Hepatocyte (in vitro differentiated cells): ENCODE results near the gene MPHOSPH10. TPM values are rescaled to one million over a fixed set of nuclear protein-coding genes. Genes with fewer than 3 reads are reported as not detected.
"Not testable (repeated sequence)": the region's sequence is repeated elsewhere in the genome, so short reads cannot be mapped to it uniquely, and the experiment has no call there.

Experiments
- DNase-seq: peaks from one replicate; pipeline ENCODE4 v3.0.0-alpha.2; 2016; ENCODE audit warnings: low spot score
- H2AFZ ChIP-seq: fragments of 200-600 bp; sonication (generic); 2 replicates; pipeline ENCODE4 v1.6.0; 2016; ENCODE audit warnings: antibody characterized with exemption, mild to moderate bottlenecking
- H3K27ac ChIP-seq: fragments of 200-600 bp; sonication (generic); 2 replicates; pipeline ENCODE4 v1.5.1; 2016; ENCODE audit warnings: mild to moderate bottlenecking
- H3K27me3 ChIP-seq: fragments of 200-600 bp; sonication (generic); 2 replicates; pipeline ENCODE4 v1.6.1; 2016
- H3K36me3 ChIP-seq: fragments of 200-600 bp; sonication (generic); replicated peaks from 2 replicates; pipeline ENCODE4 v1.5.1; 2016; ENCODE audit warnings: low read depth; ENCODE audit not compliant: insufficient read depth
- H3K4me1 ChIP-seq: fragments of 200-600 bp; sonication (generic); 2 replicates; pipeline ENCODE4 v1.5.1; 2016; ENCODE audit warnings: mild to moderate bottlenecking, moderate library complexity; ENCODE audit not compliant: insufficient read depth
- H3K4me2 ChIP-seq: fragments of 200-600 bp; sonication (generic); 2 replicates; pipeline ENCODE4 v1.6.0; 2016
- H3K4me3 ChIP-seq: fragments of 200-600 bp; sonication (generic); 2 replicates; pipeline ENCODE4 v1.5.1; 2016; ENCODE audit warnings: mild to moderate bottlenecking
- H3K79me2 ChIP-seq: fragments of 200-600 bp; sonication (generic); 2 replicates; pipeline ENCODE4 v1.6.0; 2017; ENCODE audit warnings: mild to moderate bottlenecking
- H3K9me2 ChIP-seq: fragments of 200-600 bp; sonication (generic); replicated peaks from 2 replicates; pipeline ENCODE4 v1.6.0; 2017; ENCODE audit warnings: mild to moderate bottlenecking; ENCODE audit not compliant: insufficient read depth
- H3K9me3 ChIP-seq: fragments of 200-600 bp; sonication (generic); 2 replicates; pipeline ENCODE4 v1.5.1; 2016; ENCODE audit warnings: low read depth, mild to moderate bottlenecking
- H4K20me1 ChIP-seq: fragments of 200-600 bp; sonication (generic); 2 replicates; pipeline ENCODE4 v1.6.0; 2016; ENCODE audit warnings: mild to moderate bottlenecking; ENCODE audit not compliant: insufficient read depth, poor library complexity, severe bottlenecking
- CTCF ChIP-seq: fragments of 200-600 bp; sonication (generic); IDR thresholded peaks from 2 replicates; pipeline ENCODE4 v1.5.1; 2016; ENCODE audit warnings: antibody characterized with exemption, mild to moderate bottlenecking; ENCODE audit not compliant: poor library complexity
- EZH2 ChIP-seq: fragments of 200-600 bp; sonication (generic); IDR thresholded peaks from 2 replicates; pipeline ENCODE4 v1.6.1; 2016; ENCODE audit warnings: antibody characterized with exemption, mild to moderate bottlenecking, borderline replicate concordance
- EZH2phosphoT487 ChIP-seq: fragments of 200-600 bp; sonication (generic); IDR thresholded peaks from one replicate; pipeline ENCODE4 v1.6.1; 2018; ENCODE audit warnings: antibody characterized with exemption, mild to moderate bottlenecking, low read depth, moderate library complexity; ENCODE audit not compliant: unreplicated experiment, severe bottlenecking
- WGBS: methylation state at CpG from one replicate; pipeline ENCODE4 v1.1.6; 2016; ENCODE audit warnings: low lambda C conversion rate; ENCODE audit errors: missing lambda C conversion rate; 5-methylcytosine and 5-hydroxymethylcytosine counted together
- polyA plus RNA-seq: library from polyadenylated mRNA; unstranded; fragments of >200 nt; fragmentation: Nextera tagmentation; extraction: Ambion mirVana; gene quantifications from 2 replicates; pipeline ENCODE4 v1.2.1, GENCODE V29; 2016
- total RNA-seq: library from RNA; depleted of rRNA; stranded (reverse); fragments of >200 nt; gene quantifications from 2 replicates; pipeline ENCODE4 v1.2.3, GENCODE V29; 2014

Gene MPHOSPH10
- total and polyA plus RNA-seq, 2 experiments from 2014 or later = 17.0 to 18.8 TPM

- not testable (repeated sequence) for H2AFZ ChIP-seq, H4K20me1 ChIP-seq, H3K4me2 ChIP-seq, H3K4me1 ChIP-seq, H3K27ac ChIP-seq, H3K79me2 ChIP-seq, H3K36me3 ChIP-seq, H3K9me2 ChIP-seq, DNase-seq, H3K4me3 ChIP-seq, H3K9me3 ChIP-seq
- 72% methylated on average over 12 of the region's 14 CpGs for WGBS
- peaks cover 19% of the 10 kb centered on the region for H3K27me3 ChIP-seq
These were observed 41.0 kb upstream of the MPHOSPH10 start for GRCh38 chr2:71089475-71089874.

GRCh38 chr2:71091808-71092207, 38.6 kb upstream of the MPHOSPH10 start:
- DNase-seq, H2AFZ ChIP-seq, H3K79me2 ChIP-seq, H4K20me1 ChIP-seq, H3K4me3 ChIP-seq, H3K4me2 ChIP-seq, H3K9me3 ChIP-seq, H3K27ac ChIP-seq, H3K4me1 ChIP-seq, H3K36me3 ChIP-seq, H3K9me2 ChIP-seq, H3K27me3 ChIP-seq: not testable (repeated sequence)
- WGBS = 88% methylated on average over 9 of the region's 9 CpGs

GRCh38 chr2:71092491-71093260, 37.8 kb upstream of the MPHOSPH10 start:
- H3K4me2 ChIP-seq, H3K9me3 ChIP-seq, DNase-seq, H3K27ac ChIP-seq, H3K4me3 ChIP-seq, H3K27me3 ChIP-seq, H3K79me2 ChIP-seq, H3K9me2 ChIP-seq, H4K20me1 ChIP-seq, H3K4me1 ChIP-seq, H2AFZ ChIP-seq, H3K36me3 ChIP-seq: not testable (repeated sequence)
- whole genome bisulfite sequencing = 97% methylated on average over 32 of the region's 33 CpGs

- no peak overlapping the region for H3K4me3 ChIP-seq
- H3K27me3 ChIP-seq = no peaks in the 10 kb centered on the region
- H3K9me3 ChIP-seq = no peaks in the 10 kb centered on the region
- no peaks in the 10 kb centered on the region for H4K20me1 ChIP-seq
- H3K27ac ChIP-seq = no peak overlapping the region
- H3K36me3 ChIP-seq = no peaks in the 10 kb centered on the region
- no peaks in the 10 kb centered on the region for H3K9me2 ChIP-seq
- H2AFZ ChIP-seq = peak overlapping the region; percentile 37
- no peaks in the 10 kb centered on the region for H3K4me1 ChIP-seq
- no peak overlapping the region for H3K4me2 ChIP-seq
- H3K79me2 ChIP-seq = no peaks in the 10 kb centered on the region
- 17% methylated on average over 3 of the region's 3 CpGs for WGBS
- DNase-seq = peak; percentile 68
- TF ChIP-seq EZH2 (no peak), CTCF (peak; percentile 62)
These were observed 30.1 kb upstream of the MPHOSPH10 start for GRCh38 chr2:71100195-71100964.

GRCh38 chr2:71101656-71102055, 28.8 kb upstream of the MPHOSPH10 start:
- H3K27me3 ChIP-seq = no peaks in the 10 kb centered on the region
- no peak overlapping the region for H2AFZ ChIP-seq
- no peaks in the 10 kb centered on the region for H3K4me1 ChIP-seq
- H3K36me3 ChIP-seq = no peaks in the 10 kb centered on the region
- no peaks in the 10 kb centered on the region for H4K20me1 ChIP-seq
- no peak overlapping the region for H3K27ac ChIP-seq
- no peak overlapping the region for H3K4me3 ChIP-seq
- no peak for TF ChIP-seq CTCF
- TF ChIP-seq EZH2 = no peak
- no peak for TF ChIP-seq EZH2phosphoT487
- H3K4me2 ChIP-seq = no peak overlapping the region
- no peak for DNase-seq
- no peaks in the 10 kb centered on the region for H3K9me3 ChIP-seq
- H3K79me2 ChIP-seq = no peaks in the 10 kb centered on the region
- H3K9me2 ChIP-seq = no peaks in the 10 kb centered on the region
- 57% methylated on average over 2 of the region's 2 CpGs for WGBS
